SU-DHL-6 (cell line): ENCODE measurements around the gene SGCD.

Source experiments
- H2AFZ ChIP-seq: fragments of 200-600 bp; sonication (generic); 2 replicates; pipeline ENCODE4 v1.6.1; 2014; ENCODE audit warnings: low read depth, mild to moderate bottlenecking, moderate library complexity, mixed read lengths, antibody characterized with exemption, low read length; ENCODE audit not compliant: severe bottlenecking
- H3F3A ChIP-seq: fragments of 200-600 bp; shearing (Covaris generic); 2 replicates; pipeline ENCODE4 v1.6.0; 2016; ENCODE audit warnings: antibody characterized with exemption, mild to moderate bottlenecking; ENCODE audit not compliant: insufficient read depth
- H3K27ac ChIP-seq: fragments of 200-600 bp; sonication (generic); 2 replicates; pipeline ENCODE4 v1.5.1; 2016; ENCODE audit warnings: low read depth, mild to moderate bottlenecking, low read length, moderate library complexity, mixed read lengths
- H3K27me3 ChIP-seq: fragments of 200-600 bp; sonication (generic), shearing (Covaris generic); 2 replicates; pipeline ENCODE4 v1.6.0; 2014; ENCODE audit warnings: mild to moderate bottlenecking, low read length
- H3K36me3 ChIP-seq: fragments of 200-600 bp; sonication (generic); 2 replicates; pipeline ENCODE4 v1.6.1; 2014; ENCODE audit warnings: mild to moderate bottlenecking, low read length, mixed read lengths
- H3K4me2 ChIP-seq: fragments of 300-600, 200-600 bp; shearing (Covaris generic), sonication (generic); 2 replicates; pipeline ENCODE4 v1.6.0; 2014; ENCODE audit warnings: low read length, low read depth, mild to moderate bottlenecking; ENCODE audit not compliant: poor library complexity, severe bottlenecking
- H3K4me3 ChIP-seq: fragments of 200-600 bp; sonication (generic); 2 replicates; pipeline ENCODE4 v1.5.1; 2014; ENCODE audit warnings: antibody characterized with exemption, low read length, mild to moderate bottlenecking, mixed read lengths; ENCODE audit not compliant: insufficient read depth, poor library complexity, severe bottlenecking
- H3K79me2 ChIP-seq: fragments of 200-600 bp; sonication (generic); 2 replicates; pipeline ENCODE4 v1.6.1; 2014; ENCODE audit warnings: mild to moderate bottlenecking, low read length, moderate library complexity; ENCODE audit not compliant: insufficient read depth
- H3K9ac ChIP-seq: fragments of 200-600 bp; sonication (generic); 2 replicates; pipeline ENCODE4 v1.7.0; 2014; ENCODE audit warnings: mild to moderate bottlenecking, low read length
- H3K9me2 ChIP-seq: fragments of 200-600 bp; sonication (generic); replicated peaks from 2 replicates; pipeline ENCODE4 v1.6.1; 2014; ENCODE audit warnings: low read length; ENCODE audit not compliant: insufficient read depth
- H3K9me3 ChIP-seq: fragments of 200-600 bp; sonication (generic); 2 replicates; pipeline ENCODE4 v1.6.1; 2014; ENCODE audit warnings: low read length, mixed read lengths; ENCODE audit not compliant: insufficient read depth
- H4K20me1 ChIP-seq: fragments of 200-600 bp; sonication (generic); 2 replicates; pipeline ENCODE4 v1.6.1; 2014; ENCODE audit warnings: low read depth, mild to moderate bottlenecking, antibody characterized with exemption, low read length, moderate library complexity, mixed read lengths
- EZH2phosphoT487 ChIP-seq: fragments of 200-600 bp; sonication (generic), shearing (Covaris generic); conservative IDR thresholded peaks from 2 replicates; pipeline ENCODE4 v1.6.1; 2018; ENCODE audit warnings: mild to moderate bottlenecking, antibody characterized with exemption, low read length, moderate library complexity, mixed read lengths
- TF ChIP-seq, protein P1 (sequence below): fragments of 200-600 bp; sonication (generic); IDR thresholded peaks from one replicate; pipeline ENCODE4 v1.5.1; 2017; ENCODE audit warnings: antibody characterized with exemption, mild to moderate bottlenecking, low read length, moderate library complexity; ENCODE audit not compliant: insufficient read depth, poor library complexity, severe bottlenecking

SGCD gene

DNA sequence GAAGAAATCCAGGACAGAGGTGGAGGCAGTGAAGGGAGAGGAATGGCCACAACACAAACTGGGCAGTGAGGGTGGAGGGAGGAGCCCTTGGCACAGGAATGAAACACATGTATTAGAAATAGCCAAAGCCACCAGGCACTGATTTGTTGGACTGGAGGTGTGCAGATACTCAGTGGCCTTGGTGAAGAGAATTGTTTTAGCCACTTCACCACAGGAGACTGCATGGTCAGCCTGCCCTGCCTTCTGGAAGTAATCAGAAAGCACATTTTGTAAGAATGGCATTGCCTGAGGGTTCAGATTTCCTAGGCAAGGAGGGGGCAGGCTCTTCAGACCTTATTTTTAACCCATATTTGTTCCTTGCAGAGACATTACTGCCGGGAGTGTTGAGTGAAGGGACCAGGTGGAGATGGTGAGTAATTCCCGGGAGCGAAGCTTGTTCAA is 2.2 kb downstream of the SGCD start:
- Histone ChIP-seq H3K9me3 (no peaks in the 10 kb centered on the region), H3K9me2 (no peaks in the 10 kb centered on the region), H2AFZ (no peak overlapping the region), H4K20me1 (no peaks in the 10 kb centered on the region), H3F3A (no peaks in the 10 kb centered on the region), H3K79me2 (no peaks in the 10 kb centered on the region), H3K27me3 (no peaks in the 10 kb centered on the region), H3K9ac (no peak overlapping the region), H3K4me3 (no peak overlapping the region), H3K4me2 (no peak overlapping the region), H3K36me3 (no peaks in the 10 kb centered on the region), H3K27ac (no peak overlapping the region)
- TF ChIP-seq, protein P1, sequence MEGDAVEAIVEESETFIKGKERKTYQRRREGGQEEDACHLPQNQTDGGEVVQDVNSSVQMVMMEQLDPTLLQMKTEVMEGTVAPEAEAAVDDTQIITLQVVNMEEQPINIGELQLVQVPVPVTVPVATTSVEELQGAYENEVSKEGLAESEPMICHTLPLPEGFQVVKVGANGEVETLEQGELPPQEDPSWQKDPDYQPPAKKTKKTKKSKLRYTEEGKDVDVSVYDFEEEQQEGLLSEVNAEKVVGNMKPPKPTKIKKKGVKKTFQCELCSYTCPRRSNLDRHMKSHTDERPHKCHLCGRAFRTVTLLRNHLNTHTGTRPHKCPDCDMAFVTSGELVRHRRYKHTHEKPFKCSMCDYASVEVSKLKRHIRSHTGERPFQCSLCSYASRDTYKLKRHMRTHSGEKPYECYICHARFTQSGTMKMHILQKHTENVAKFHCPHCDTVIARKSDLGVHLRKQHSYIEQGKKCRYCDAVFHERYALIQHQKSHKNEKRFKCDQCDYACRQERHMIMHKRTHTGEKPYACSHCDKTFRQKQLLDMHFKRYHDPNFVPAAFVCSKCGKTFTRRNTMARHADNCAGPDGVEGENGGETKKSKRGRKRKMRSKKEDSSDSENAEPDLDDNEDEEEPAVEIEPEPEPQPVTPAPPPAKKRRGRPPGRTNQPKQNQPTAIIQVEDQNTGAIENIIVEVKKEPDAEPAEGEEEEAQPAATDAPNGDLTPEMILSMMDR, result no peak
- no peak for TF ChIP-seq EZH2phosphoT487

DNA sequence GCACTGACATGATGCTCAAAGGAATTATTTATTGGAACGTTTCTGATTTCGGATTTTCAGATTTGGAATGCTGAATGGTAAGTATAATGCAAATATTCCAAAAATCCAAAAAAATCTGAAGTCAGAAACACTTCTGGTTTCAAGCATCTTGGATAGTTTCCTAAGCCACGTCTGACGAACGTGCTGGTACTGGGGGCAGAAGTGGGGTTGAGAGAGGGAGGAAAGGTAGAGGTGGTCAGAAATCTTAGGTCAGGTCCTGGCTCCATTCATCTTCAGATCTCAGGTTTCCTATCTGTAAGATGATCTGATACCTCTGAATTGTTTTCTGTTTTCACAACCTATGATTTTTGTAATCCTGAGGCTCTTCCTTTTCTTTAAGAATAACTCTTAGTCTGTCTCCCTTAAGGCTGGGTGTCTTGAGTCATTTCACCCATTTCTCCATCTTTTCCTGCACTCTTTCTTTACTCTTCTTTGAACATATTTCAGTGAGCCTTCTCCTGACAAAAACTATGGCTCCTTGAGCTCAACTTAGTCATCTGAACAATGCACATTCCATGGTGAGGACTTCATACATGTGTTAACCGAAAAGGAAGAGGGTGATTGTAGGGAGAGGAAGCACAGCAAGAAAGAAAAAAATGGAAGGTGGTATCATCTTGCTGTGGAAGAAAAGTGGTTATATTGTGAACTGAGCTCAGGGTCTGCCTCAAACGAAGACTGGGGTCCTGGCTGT is 3.3 kb downstream of the SGCD start:
- no peaks in the 10 kb centered on the region for H3K79me2 ChIP-seq
- no peaks in the 10 kb centered on the region for H3K36me3 ChIP-seq
- no peak overlapping the region for H3K4me2 ChIP-seq
- TF ChIP-seq, protein P1, result no peak
- H3K9me2 ChIP-seq, result no peaks in the 10 kb centered on the region
- no peaks in the 10 kb centered on the region for H3F3A ChIP-seq
- H3K9me3 ChIP-seq, result no peaks in the 10 kb centered on the region
- H2AFZ ChIP-seq, result no peak overlapping the region
- no peak overlapping the region for H3K9ac ChIP-seq
- H3K4me3 ChIP-seq, result no peak overlapping the region
- no peaks in the 10 kb centered on the region for H3K27me3 ChIP-seq
- no peaks in the 10 kb centered on the region for H4K20me1 ChIP-seq
- H3K27ac ChIP-seq, result no peak overlapping the region

DNA sequence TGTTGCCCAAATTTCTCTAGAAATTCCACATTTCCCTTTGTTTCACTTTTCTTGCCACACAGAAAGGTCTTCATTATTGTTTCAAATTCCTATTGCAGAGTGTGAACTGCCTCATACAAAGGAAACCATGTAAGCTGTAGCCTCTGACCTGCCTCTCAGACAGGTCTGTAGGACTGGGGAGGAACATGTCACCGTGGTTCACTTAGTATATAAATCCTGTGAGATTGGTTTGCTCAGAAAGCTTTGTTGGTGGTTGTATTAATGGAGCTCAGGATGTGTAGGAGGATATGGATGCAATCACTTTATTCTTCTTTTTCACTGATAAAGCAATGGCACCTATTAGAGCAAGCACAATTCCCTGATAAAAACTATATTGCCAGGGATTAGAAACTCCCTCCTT is 4.2 kb downstream of the SGCD start:
- Histone ChIP-seq H3K9me3 (no peaks in the 10 kb centered on the region), H3K4me3 (no peak overlapping the region), H3K27me3 (no peaks in the 10 kb centered on the region), H3K27ac (no peak overlapping the region), H3K36me3 (no peaks in the 10 kb centered on the region), H3K9me2 (no peaks in the 10 kb centered on the region), H2AFZ (no peak overlapping the region), H3F3A (no peaks in the 10 kb centered on the region), H3K9ac (no peak overlapping the region), H3K4me2 (no peak overlapping the region), H4K20me1 (no peaks in the 10 kb centered on the region), H3K79me2 (no peaks in the 10 kb centered on the region)
- TF ChIP-seq, protein P1, result no peak
- TF ChIP-seq EZH2phosphoT487, result no peak
